GM23338 (cell line): Measurements from ENCODE around the gene EPHB2. TPM values are rescaled to one million over a fixed set of nuclear protein-coding genes. Genes with fewer than 3 reads are reported as not detected.
"Not testable (repeated sequence)": the region's sequence is repeated elsewhere in the genome, so short reads cannot be mapped to it uniquely, and the experiment has no call there.

ENCODE experiments used
- ATAC-seq: fragments of 200-7000 bp; cut with Tn5 transposase; 3 replicates; pipeline ENCODE4 v1.9.1; 2020
- DNase-seq: peaks from one replicate; pipeline ENCODE4 v3.0.0-alpha.2; 2015; ENCODE audit warnings: low spot score
- H2AFZ ChIP-seq: fragments of 200-600 bp; sonication (generic); 2 replicates; pipeline ENCODE4 v1.8.0; 2016; ENCODE audit warnings: antibody characterized with exemption, mild to moderate bottlenecking, moderate library complexity
- H3F3A ChIP-seq: fragments of 200-600 bp; sonication (generic); replicated peaks from 2 replicates; pipeline ENCODE4 v1.8.0; 2017; ENCODE audit warnings: antibody characterized with exemption, mixed run types, low read depth
- H3K27ac ChIP-seq: fragments of 200-600 bp; sonication (generic); 2 replicates; pipeline ENCODE4 v1.6.1; 2016; ENCODE audit warnings: low read depth
- H3K27me3 ChIP-seq: fragments of 200-600 bp; sonication (generic); 2 replicates; pipeline ENCODE4 v1.8.0; 2016; ENCODE audit warnings: mild to moderate bottlenecking, mixed run types, moderate library complexity; ENCODE audit not compliant: insufficient read depth
- H3K36me3 ChIP-seq: fragments of 200-600 bp; sonication (generic); 2 replicates; pipeline ENCODE4 v1.8.0; 2016; ENCODE audit warnings: mild to moderate bottlenecking; ENCODE audit not compliant: insufficient read depth
- H3K4me1 ChIP-seq: fragments of 200-600 bp; sonication (generic); 2 replicates; pipeline ENCODE4 v1.8.0; 2016; ENCODE audit warnings: mild to moderate bottlenecking, moderate library complexity; ENCODE audit not compliant: insufficient read depth
- H3K4me2 ChIP-seq: fragments of 200-600 bp; sonication (generic); 2 replicates; pipeline ENCODE4 v1.7.1; 2017; ENCODE audit warnings: mixed run types
- H3K4me3 ChIP-seq: fragments of 200-600 bp; sonication (generic); 2 replicates; pipeline ENCODE4 v1.6.1; 2016; ENCODE audit warnings: mixed run types
- H3K79me2 ChIP-seq: fragments of 200-600 bp; sonication (generic); replicated peaks from 2 replicates; pipeline ENCODE4 v1.8.0; 2017; ENCODE audit warnings: mild to moderate bottlenecking; ENCODE audit not compliant: insufficient read depth
- H3K9me2 ChIP-seq: fragments of 200-600 bp; sonication (generic); 2 replicates; pipeline ENCODE4 v1.8.0; 2017; ENCODE audit not compliant: insufficient read depth
- H4K20me1 ChIP-seq: fragments of 200-600 bp; sonication (generic); replicated peaks from 2 replicates; pipeline ENCODE4 v1.8.0; 2017; ENCODE audit warnings: mild to moderate bottlenecking; ENCODE audit not compliant: insufficient read depth
- H3K27ac Mint-ChIP-seq: 2 replicates; pipeline ENCODE4 v1.8.0; 2020; ENCODE audit warnings: inconsistent platforms, mild to moderate bottlenecking, moderate library complexity, mixed read lengths
- H3K27me3 Mint-ChIP-seq: 3 replicates; pipeline ENCODE4 v1.8.0; 2022; ENCODE audit warnings: low read depth, mild to moderate bottlenecking, moderate library complexity, mixed read lengths, inconsistent platforms; ENCODE audit not compliant: insufficient read depth, poor library complexity
- H3K36me3 Mint-ChIP-seq: 3 replicates; pipeline ENCODE4 v1.8.0; 2021; ENCODE audit warnings: low read depth, mild to moderate bottlenecking, inconsistent platforms, moderate library complexity, mixed read lengths
- H3K4me1 Mint-ChIP-seq: 3 replicates; pipeline ENCODE4 v1.8.0; 2020; ENCODE audit warnings: mild to moderate bottlenecking, inconsistent platforms, mixed read lengths
- H3K4me3 Mint-ChIP-seq: 3 replicates; pipeline ENCODE4 v1.8.0; 2021; ENCODE audit warnings: moderate library complexity, mild to moderate bottlenecking, inconsistent platforms, mixed read lengths
- H3K9me3 Mint-ChIP-seq: 3 replicates; pipeline ENCODE4 v1.8.0; 2020; ENCODE audit warnings: moderate library complexity, mild to moderate bottlenecking, inconsistent platforms, mixed read lengths
- CTCF ChIP-seq, 2 experiments: fragments of 200-600 bp in 1 of 2; sonication (generic) in 1 of 2; conservative IDR thresholded peaks; 2 replicates each; pipeline versions ENCODE4 v1.5.1 to v1.6.1; 2016 to 2017; ENCODE audit warnings: antibody characterized with exemption in 2 of 2, low read depth in 2 of 2, mild to moderate bottlenecking in 2 of 2, moderate library complexity in 1 of 2
- ZNF331 ChIP-seq: fragments of 250-450 bp; sonication (Bioruptor Pico); IDR thresholded peaks from 2 replicates; pipeline ENCODE4 v1.5.0; 2020; ENCODE audit warnings: low read depth, mild to moderate bottlenecking, moderate library complexity
- polyA plus RNA-seq: library from polyadenylated mRNA; unstranded; fragments of >200 nt; fragmentation: Nextera tagmentation; extraction: Ambion mirVana; gene quantifications from 2 replicates; pipeline ENCODE4 v1.2.1, GENCODE V29; 2016
- total RNA-seq: library from RNA; depleted of rRNA; stranded (reverse); fragments of >200 nt; shearing (Covaris generic); gene quantifications from 2 replicates; pipeline ENCODE4 v1.2.3, GENCODE V29; 2014

Gene EPHB2
- total and polyA plus RNA-seq, 2 experiments from 2014 or later = 4.1 to 20.1 TPM

- Histone ChIP-seq H3K4me2 (no peak overlapping the region), H3K79me2 (no peaks in the 10 kb centered on the region), H3K36me3 (no peaks in the 10 kb centered on the region), H3K4me1 (peaks cover 9% of the 10 kb centered on the region), H3K27ac (no peak overlapping the region), H4K20me1 (no peaks in the 10 kb centered on the region), H3F3A (peaks cover 6% of the 10 kb centered on the region), H3K27me3 (no peaks in the 10 kb centered on the region), H2AFZ (no peak overlapping the region), H3K9me2 (no peaks in the 10 kb centered on the region), H3K4me3 (no peak overlapping the region)
- DNase-seq (peak; percentile 76), ATAC-seq (peak; percentile 35)
- Mint-ChIP-seq H3K27ac (no peak overlapping the region), H3K9me3 (no peaks in the 10 kb centered on the region), H3K36me3 (no peaks in the 10 kb centered on the region), H3K27me3 (peaks cover 7% of the 10 kb centered on the region), H3K4me3 (no peak overlapping the region), H3K4me1 (peaks cover 12% of the 10 kb centered on the region)
- TF ChIP-seq ZNF331 (CRISPR knock-in tag) (no peak), CTCF (conservative IDR thresholded peaks at IDR 0.05; ENCODE audit: low read depth in 2 of 2) (peak; percentile 80 to 86)
Measured at GRCh38 chr1:22673486-22674409, 36.9 kb upstream of the EPHB2 start.

DNA sequence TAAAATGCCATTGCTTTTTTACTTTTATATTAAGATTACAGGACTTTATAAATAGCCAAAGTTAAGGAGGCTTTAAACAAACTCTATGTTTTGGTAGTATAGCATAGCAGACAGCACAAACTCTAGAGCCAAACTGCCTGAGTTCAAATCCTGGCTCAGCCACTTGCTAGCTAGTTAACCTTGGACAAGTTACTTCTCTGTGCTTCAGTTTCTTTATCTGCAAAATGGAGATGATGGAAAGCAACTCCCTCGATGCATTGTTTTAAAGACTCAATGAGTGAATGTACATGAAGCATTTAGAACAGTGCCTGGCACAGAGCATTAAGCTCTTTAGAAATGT lies 36.3 kb upstream of the EPHB2 start:
- Mint-ChIP-seq H3K4me1 (peaks cover 12% of the 10 kb centered on the region), H3K27me3 (peaks cover 7% of the 10 kb centered on the region)

DNA sequence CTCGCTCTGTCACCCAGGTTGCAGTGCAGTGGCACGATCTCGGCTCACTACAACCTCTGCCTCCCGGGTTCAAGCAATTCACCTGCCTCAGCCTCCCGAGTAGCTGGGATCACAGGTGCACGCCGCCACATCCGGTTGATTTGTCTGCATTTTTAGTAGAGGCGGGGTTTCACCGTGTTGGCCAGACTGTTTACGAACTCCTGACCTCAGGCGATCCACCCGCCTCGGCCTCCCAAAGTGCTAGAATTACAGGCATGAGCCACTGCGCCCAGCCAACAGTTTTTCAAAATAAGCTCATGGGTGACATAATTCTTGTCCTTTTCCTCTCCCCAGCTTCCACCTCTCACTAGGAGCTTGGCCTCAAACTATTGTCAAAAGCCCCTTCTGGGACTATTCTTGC lies 34.5 kb upstream of the EPHB2 start:
- not testable (repeated sequence) for H3K4me2 ChIP-seq, H3K4me3 Mint-ChIP-seq, H3K27ac Mint-ChIP-seq, H3K79me2 ChIP-seq, H3K4me1 ChIP-seq, H3K27me3 ChIP-seq, H3K9me2 ChIP-seq, ATAC-seq, DNase-seq, H4K20me1 ChIP-seq, H3K36me3 ChIP-seq, H3K27me3 Mint-ChIP-seq, H3F3A ChIP-seq, H3K4me3 ChIP-seq, H3K36me3 Mint-ChIP-seq, H3K9me3 Mint-ChIP-seq, H3K27ac ChIP-seq
- H3K4me1 Mint-ChIP-seq = peaks cover 12% of the 10 kb centered on the region
- H2AFZ ChIP-seq = peak overlapping the region; percentile 90; the same call in 1 of the 2 replicates

More for the DNA sequence above, 36.3 kb upstream of the EPHB2 start:
- no peaks in the 10 kb centered on the region for H3K27me3 ChIP-seq
- no peak overlapping the region for H3K27ac ChIP-seq
- Mint-ChIP-seq H3K4me3 (no peak overlapping the region), H3K27ac (no peak overlapping the region), H3K36me3 (no peaks in the 10 kb centered on the region), H3K9me3 (no peaks in the 10 kb centered on the region)
- H3K79me2 ChIP-seq = no peaks in the 10 kb centered on the region
- TF ChIP-seq CTCF (conservative IDR thresholded peaks at IDR 0.05; ENCODE audit: low read depth in 2 of 2) = no peak
- no peak overlapping the region for H2AFZ ChIP-seq
- peaks cover 9% of the 10 kb centered on the region for H3F3A ChIP-seq
- H3K36me3 ChIP-seq = no peaks in the 10 kb centered on the region
- no peak overlapping the region for H3K4me3 ChIP-seq
- no peak for DNase-seq
- no peaks in the 10 kb centered on the region for H3K9me2 ChIP-seq
- ATAC-seq = no peak
- H3K4me2 ChIP-seq = no peak overlapping the region
- H4K20me1 ChIP-seq = no peaks in the 10 kb centered on the region
- H3K4me1 ChIP-seq = peaks cover 9% of the 10 kb centered on the region
